Esophagus squamous epithelium (tissue), 5 donors: ENCODE measurements around the gene LCN10. TPM values are rescaled to one million over a fixed set of nuclear protein-coding genes. Genes with fewer than 3 reads are reported as not detected.
"Not testable (repeated sequence)": the region's sequence is repeated elsewhere in the genome, so short reads cannot be mapped to it uniquely, and the experiment has no call there.

Source experiments
- DNase-seq: peaks from one replicate; lab custom pipeline; 2025; lab: John Stamatoyannopoulos, UW
- H3K27ac ChIP-seq, 4 donors: fragments of 200-600 bp; sonication (generic); one replicate each; pipeline ENCODE4 v1.5.1; 2016 to 2019; ENCODE audit warnings: mild to moderate bottlenecking in 1 of 4
- H3K27me3 ChIP-seq, 4 donors: fragments of 200-600 bp; sonication (generic); 1 replicate in 3 of 4; 2 replicates in 1 of 4; pipeline versions ENCODE4 v1.5.1 to v1.6.0; 2017 to 2021; ENCODE audit warnings: antibody characterized with exemption in 1 of 4
- H3K36me3 ChIP-seq, 3 donors: fragments of 200-600 bp; sonication (generic); one replicate each; pipeline ENCODE4 v1.5.1; 2016 to 2019
- H3K4me1 ChIP-seq, 3 donors: fragments of 200-600 bp; sonication (generic); one replicate each; pipeline ENCODE4 v1.5.1; 2017 to 2019
- H3K4me3 ChIP-seq, 4 donors: fragments of 200-600 bp; sonication (generic); 1 replicate in 3 of 4; 2 replicates in 1 of 4; pipeline ENCODE4 v1.5.1; 2016 to 2019; ENCODE audit warnings: mild to moderate bottlenecking in 2 of 4, moderate library complexity in 1 of 4
- H3K9me3 ChIP-seq, 3 donors: fragments of 200-600 bp; sonication (generic); one replicate each; pipeline ENCODE4 v1.5.1; 2016 to 2019
- POLR2A ChIP-seq, 4 donors: fragments of 450-650 bp; IDR thresholded peaks; one replicate each; pipeline ENCODE4 v1.6.1; 2017; ENCODE audit warnings: antibody characterized with exemption in 4 of 4, mild to moderate bottlenecking in 4 of 4, moderate library complexity in 3 of 4
- WGBS, 2 donors: methylation state at CpG; one replicate each; pipeline ENCODE4 v1.1.5; 2018; 5-methylcytosine and 5-hydroxymethylcytosine counted together
- intact Hi-C: fragments of 100-400 bp; cut with DNase I; formaldehyde crosslinking; loops from one replicate; pipeline ENCODE4 v1.15.0; 2022
- total RNA-seq, 4 donors: library from RNA; depleted of rRNA; stranded (reverse); fragments of >200 nt; gene quantifications; one replicate each; pipeline ENCODE4 v1.1.0, GENCODE V29; 2016
- TF ChIP-seq, protein P1 (sequence below), 6 experiments: fragments of 450-650 bp in 4 of 6; fragments of 200-600 bp in 2 of 6; sonication (generic) in 2 of 6; IDR thresholded peaks; one replicate each; pipeline ENCODE4 v1.5.1; 2016 to 2019; ENCODE audit warnings: antibody characterized with exemption in 6 of 6, mild to moderate bottlenecking in 4 of 6, moderate library complexity in 4 of 6
- donor health status: DM: yes; HTN: yes; CAD: no.

Gene LCN10
- total RNA-seq, 4 donors from 2014 or later, result 0.64 to 3.8 (median 2.2) TPM

DNA sequence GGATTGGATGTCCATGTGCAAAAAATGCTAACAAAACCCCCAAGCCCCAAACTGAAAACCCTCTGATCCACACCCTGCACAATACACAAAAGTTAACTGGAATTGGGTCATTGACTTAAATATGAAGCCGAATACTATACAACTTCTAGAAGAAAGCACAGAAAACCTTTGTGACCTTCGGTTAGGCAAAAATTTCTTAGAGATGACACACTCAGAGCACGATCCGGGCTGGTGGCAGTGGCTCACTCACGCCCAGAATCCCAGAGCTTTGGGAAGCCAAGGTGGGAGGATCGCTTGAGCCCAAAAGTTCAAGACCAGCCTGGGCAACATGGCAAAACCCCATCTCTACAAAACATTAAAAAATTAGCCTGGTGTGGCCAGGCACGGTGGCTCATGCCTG, 32.2 kb downstream of the LCN10 start:
- TF ChIP-seq POLR2A (IDR thresholded peaks at IDR 0.05), result no peak
- TF ChIP-seq, protein P1, sequence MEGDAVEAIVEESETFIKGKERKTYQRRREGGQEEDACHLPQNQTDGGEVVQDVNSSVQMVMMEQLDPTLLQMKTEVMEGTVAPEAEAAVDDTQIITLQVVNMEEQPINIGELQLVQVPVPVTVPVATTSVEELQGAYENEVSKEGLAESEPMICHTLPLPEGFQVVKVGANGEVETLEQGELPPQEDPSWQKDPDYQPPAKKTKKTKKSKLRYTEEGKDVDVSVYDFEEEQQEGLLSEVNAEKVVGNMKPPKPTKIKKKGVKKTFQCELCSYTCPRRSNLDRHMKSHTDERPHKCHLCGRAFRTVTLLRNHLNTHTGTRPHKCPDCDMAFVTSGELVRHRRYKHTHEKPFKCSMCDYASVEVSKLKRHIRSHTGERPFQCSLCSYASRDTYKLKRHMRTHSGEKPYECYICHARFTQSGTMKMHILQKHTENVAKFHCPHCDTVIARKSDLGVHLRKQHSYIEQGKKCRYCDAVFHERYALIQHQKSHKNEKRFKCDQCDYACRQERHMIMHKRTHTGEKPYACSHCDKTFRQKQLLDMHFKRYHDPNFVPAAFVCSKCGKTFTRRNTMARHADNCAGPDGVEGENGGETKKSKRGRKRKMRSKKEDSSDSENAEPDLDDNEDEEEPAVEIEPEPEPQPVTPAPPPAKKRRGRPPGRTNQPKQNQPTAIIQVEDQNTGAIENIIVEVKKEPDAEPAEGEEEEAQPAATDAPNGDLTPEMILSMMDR (IDR thresholded peaks at IDR 0.05), result no peak
- peaks cover 0 to 65% (median 3%) of the 10 kb centered on the region in 4 donors for H3K27me3 ChIP-seq
- intact Hi-C loops, result no loop called here
- no peak overlapping the region for H3K27ac ChIP-seq
- peaks cover 7 to 39% (median 12%) of the 10 kb centered on the region in 3 donors for H3K4me1 ChIP-seq
- H3K36me3 ChIP-seq, result no peaks in the 10 kb centered on the region
- no peak overlapping the region for H3K4me3 ChIP-seq
- no peaks in the 10 kb centered on the region for H3K9me3 ChIP-seq
- DNase-seq, result no peak
- 79 to 81% methylated on average over 7 of the region's 7 CpGs for WGBS, 2 donors

DNA sequence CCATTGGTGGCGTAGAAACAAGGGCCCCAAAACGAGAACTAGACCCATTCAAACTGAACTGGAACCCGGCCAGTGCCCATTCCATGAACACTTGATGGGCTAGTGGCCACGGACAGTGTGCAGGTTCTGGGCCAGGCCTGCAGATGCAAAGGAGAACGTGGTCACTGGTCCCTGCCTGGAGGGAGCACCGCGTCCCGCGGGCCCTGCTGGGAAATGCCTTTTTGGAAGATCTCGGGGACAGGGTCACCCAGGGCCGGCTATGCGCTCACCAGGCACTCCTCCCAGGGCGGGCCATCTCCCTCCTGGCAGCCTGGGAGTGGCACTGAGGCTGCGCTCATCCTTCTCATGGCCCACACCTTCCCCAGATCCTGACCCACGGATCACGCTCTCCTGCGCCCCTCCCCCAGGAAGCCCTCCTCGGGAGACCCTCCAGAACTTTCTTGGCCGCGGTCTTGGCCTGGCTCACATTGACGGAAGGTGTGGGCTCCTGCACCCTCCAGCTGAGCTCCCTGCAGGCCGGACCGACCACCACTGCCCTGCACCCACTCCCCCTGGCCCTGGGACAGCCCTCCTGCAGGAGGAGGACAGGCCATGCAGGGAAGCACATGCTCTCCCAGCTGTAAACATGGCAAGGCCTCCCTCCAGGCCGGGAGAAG, 33.2 kb downstream of the LCN10 start:
- no peak for DNase-seq
- 88 to 100% methylated on average over 4 to 14 of the region's 24 CpGs for WGBS, 2 donors
- intact Hi-C loops, result loop anchor here (10.0 kb wide), 1 partner anchor 475 kb away; no protein-coding TSS in a partner anchor

DNA sequence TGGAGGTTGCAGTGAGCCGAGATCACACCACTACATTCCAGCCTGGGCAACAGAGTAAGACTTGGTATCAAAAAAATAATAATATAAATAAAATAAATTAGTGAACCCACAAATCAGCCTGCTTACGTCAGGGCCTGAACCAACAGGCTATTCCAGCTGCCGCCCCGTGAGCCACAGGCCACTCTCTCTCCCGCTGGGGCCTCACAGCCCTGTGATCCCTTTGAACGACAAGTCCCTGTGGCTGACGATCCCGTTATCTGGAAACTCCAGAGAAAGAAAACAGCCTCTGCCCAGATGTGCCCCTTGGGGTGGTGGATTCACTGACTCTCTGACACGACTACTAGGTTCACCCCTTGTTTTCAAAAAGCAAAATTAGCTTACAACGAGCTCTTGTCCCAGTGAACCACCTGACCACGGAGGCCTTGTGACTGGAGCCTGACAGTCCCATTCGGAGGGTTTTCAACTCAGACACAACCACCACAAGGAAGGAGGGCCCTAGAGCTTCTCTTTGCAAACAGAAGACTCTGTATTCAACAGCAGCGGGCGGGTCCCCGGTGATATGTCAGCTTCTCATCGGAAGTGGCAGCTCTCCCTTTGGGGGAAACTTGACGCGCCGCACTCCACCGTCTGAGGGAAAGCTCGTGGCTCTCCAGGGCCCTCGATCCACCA, 34.8 kb downstream of the LCN10 start:
- no peak for DNase-seq
- Histone ChIP-seq H3K4me3 (no peak overlapping the region), H3K4me1 (peaks cover 7 to 15% (median 11%) of the 10 kb centered on the region in 3 donors), H3K9me3 (no peaks in the 10 kb centered on the region), H3K27ac (no peak overlapping the region), H3K36me3 (no peaks in the 10 kb centered on the region), H3K27me3 (peaks cover 0 to 46% (median 3%) of the 10 kb centered on the region in 4 donors)
- intact Hi-C loops, result loop anchor here (10.0 kb wide), 1 partner anchor 473 kb away; no protein-coding TSS in a partner anchor
- 73 to 80% methylated on average over 19 to 20 of the region's 22 CpGs for WGBS, 2 donors
- TF ChIP-seq POLR2A (IDR thresholded peaks at IDR 0.05), result no peak
- TF ChIP-seq, protein P1 (IDR thresholded peaks at IDR 0.05), result no peak

More for the DNA sequence above, 33.2 kb downstream of the LCN10 start:
- Histone ChIP-seq H3K4me1 (peaks cover 7 to 30% (median 12%) of the 10 kb centered on the region in 3 donors), H3K36me3 (no peaks in the 10 kb centered on the region), H3K27ac (no peak overlapping the region), H3K4me3 (no peak overlapping the region), H3K9me3 (no peaks in the 10 kb centered on the region), H3K27me3 (peaks cover 0 to 59% (median 3%) of the 10 kb centered on the region in 4 donors)
- TF ChIP-seq POLR2A (IDR thresholded peaks at IDR 0.05), result no peak

DNA sequence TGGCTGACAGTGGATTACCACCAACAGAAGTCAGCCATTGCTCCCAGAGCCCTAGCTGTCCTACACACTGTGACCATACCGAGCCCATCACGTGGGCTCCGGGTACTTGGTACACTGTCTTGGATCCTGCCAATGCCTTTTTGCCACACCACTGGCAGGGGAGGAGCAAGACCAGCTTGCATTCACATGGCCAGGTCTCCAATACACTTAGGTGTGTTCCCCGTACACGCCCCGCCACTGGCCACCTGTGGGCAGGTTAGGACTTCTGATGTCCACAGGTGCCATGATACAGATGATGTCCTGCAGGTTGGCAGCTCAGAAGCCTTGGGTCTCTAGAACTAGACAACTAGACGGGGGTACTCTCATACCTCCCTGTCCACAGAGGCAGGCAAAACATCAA, 35.7 kb downstream of the LCN10 start:
- Histone ChIP-seq H3K36me3 (no peaks in the 10 kb centered on the region), H3K27me3 (peaks cover 0 to 45% (median 3%) of the 10 kb centered on the region in 4 donors), H3K27ac (no peak overlapping the region), H3K4me3 (no peak overlapping the region), H3K4me1 (peaks cover 5 to 7% (median 6%) of the 10 kb centered on the region in 3 donors), H3K9me3 (no peaks in the 10 kb centered on the region)
- 71 to 79% methylated on average over 1 to 3 of the region's 7 CpGs for WGBS, 2 donors
- DNase-seq, result no peak
- TF ChIP-seq, protein P1 (IDR thresholded peaks at IDR 0.05), result no peak
- TF ChIP-seq POLR2A (IDR thresholded peaks at IDR 0.05), result no peak
- intact Hi-C loops, result loop anchor here (10.0 kb wide), 1 partner anchor 472 kb away; no protein-coding TSS in a partner anchor

DNA sequence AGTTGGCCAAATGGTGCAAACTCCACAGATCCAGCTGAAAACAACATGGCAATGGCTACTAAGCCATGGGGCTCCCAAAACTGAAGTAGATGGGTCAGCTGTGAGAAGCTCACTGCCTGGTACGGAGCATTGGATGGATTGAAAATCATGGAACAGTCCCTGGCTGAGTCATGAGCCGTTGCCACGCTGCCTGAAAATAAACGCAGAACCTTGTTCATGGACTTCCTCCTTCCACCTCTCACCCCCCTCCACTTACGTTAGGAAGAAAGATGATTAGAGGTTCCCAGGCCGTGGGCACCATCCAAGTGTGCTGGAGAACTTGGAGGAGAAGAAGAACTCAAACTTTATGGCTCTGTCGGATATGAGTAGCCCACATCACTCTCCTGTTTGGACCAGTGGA, 37.2 kb downstream of the LCN10 start:
- no peaks in the 10 kb centered on the region for H3K9me3 ChIP-seq
- DNase-seq, result no peak
- intact Hi-C loops, result loop anchor here (10.0 kb wide), 1 partner anchor 471 kb away; no protein-coding TSS in a partner anchor
- TF ChIP-seq, protein P1 (IDR thresholded peaks at IDR 0.05), result no peak
- no peak for TF ChIP-seq POLR2A (IDR thresholded peaks at IDR 0.05)
- peaks cover 0 to 52% (median 4%) of the 10 kb centered on the region in 4 donors for H3K27me3 ChIP-seq
- no peak overlapping the region for H3K27ac ChIP-seq
- no peak overlapping the region for H3K4me3 ChIP-seq
- peaks cover 0 to 9% (median 0%) of the 10 kb centered on the region in 3 donors for H3K4me1 ChIP-seq
- 38 to 58% methylated on average over 7 of the region's 7 CpGs for WGBS, 2 donors
- no peaks in the 10 kb centered on the region for H3K36me3 ChIP-seq

DNA sequence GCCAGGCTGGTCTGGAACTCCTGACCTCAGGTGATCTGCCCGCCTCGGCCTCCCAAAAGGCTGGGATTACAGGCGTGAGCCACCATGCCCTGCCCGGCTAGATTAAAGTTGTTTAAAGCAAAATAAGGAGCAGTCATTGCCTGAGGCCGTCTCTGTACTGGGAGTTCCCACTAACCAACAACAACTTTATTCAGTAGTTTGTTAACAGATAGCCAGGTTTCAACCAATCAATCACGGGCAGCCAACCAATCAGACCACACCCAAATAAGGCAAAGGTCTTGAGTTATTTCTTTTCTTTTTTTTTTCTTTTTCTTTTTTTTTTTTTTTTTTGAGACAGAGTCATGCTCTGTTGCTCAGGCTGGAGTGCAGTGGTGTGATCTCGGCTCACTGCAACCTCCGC, 38.0 kb downstream of the LCN10 start:
- peaks cover 0 to 53% (median 6%) of the 10 kb centered on the region in 4 donors for H3K27me3 ChIP-seq
- H3K4me3 ChIP-seq, H3K27ac ChIP-seq, DNase-seq, H3K4me1 ChIP-seq, H3K36me3 ChIP-seq, H3K9me3 ChIP-seq: not testable (repeated sequence)
- 50 to 76% methylated on average over 8 of the region's 8 CpGs for WGBS, 2 donors
- intact Hi-C loops, result loop anchor here (10.0 kb wide), 1 partner anchor 470 kb away; no protein-coding TSS in a partner anchor
